GM12878 (cell line): ENCODE measurements around the gene SPATA24.

ENCODE experiments used
- EGR1 ChIP-seq, 2 experiments: IDR thresholded peaks; 1 replicate in 1 of 2; 2 replicates in 1 of 2; pipeline ENCODE4 v1.6.1; 2011 to 2012; ENCODE audit warnings: low read depth in 2 of 2, low read length in 2 of 2, borderline replicate concordance in 1 of 2, mild to moderate bottlenecking in 1 of 2, moderate library complexity in 1 of 2
- SMC3 ChIP-seq: IDR thresholded peaks from 2 replicates; pipeline ENCODE4 v1.6.1; 2011; ENCODE audit warnings: low read length, improper control_type of control experiment, borderline replicate concordance

DNA sequence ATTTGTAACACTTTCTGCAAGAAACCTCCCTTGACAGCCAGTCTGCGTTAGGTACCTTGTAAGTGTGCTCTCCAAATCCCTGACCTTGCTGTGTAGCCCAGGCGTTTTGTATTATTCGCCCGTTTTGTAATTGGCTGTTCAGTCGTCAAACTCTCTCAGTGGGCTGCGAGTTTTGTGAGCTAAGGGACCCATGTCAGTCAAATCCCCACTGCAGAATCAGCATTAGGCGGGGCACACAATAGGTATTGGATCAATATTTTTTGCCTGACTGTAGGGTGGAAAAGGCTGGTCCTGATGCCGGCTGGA, 34.8 kb upstream of the SPATA24 start:
- TF ChIP-seq EGR1 (IDR thresholded peaks at IDR 0.05; ENCODE audit: borderline replicate concordance in 1 of 2, low read depth in 2 of 2, low read length in 2 of 2) (no peak), SMC3 (no peak)
